Measurements from ENCODE around the gene GPX4.
A peak's percentile ranks its signal among the peaks of the same experiment; 100 is the strongest.
"Not testable (repeated sequence)": the region's sequence is repeated elsewhere in the genome, so short reads cannot be mapped to it uniquely, and the experiment has no call there.

Gene GPX4

DNA sequence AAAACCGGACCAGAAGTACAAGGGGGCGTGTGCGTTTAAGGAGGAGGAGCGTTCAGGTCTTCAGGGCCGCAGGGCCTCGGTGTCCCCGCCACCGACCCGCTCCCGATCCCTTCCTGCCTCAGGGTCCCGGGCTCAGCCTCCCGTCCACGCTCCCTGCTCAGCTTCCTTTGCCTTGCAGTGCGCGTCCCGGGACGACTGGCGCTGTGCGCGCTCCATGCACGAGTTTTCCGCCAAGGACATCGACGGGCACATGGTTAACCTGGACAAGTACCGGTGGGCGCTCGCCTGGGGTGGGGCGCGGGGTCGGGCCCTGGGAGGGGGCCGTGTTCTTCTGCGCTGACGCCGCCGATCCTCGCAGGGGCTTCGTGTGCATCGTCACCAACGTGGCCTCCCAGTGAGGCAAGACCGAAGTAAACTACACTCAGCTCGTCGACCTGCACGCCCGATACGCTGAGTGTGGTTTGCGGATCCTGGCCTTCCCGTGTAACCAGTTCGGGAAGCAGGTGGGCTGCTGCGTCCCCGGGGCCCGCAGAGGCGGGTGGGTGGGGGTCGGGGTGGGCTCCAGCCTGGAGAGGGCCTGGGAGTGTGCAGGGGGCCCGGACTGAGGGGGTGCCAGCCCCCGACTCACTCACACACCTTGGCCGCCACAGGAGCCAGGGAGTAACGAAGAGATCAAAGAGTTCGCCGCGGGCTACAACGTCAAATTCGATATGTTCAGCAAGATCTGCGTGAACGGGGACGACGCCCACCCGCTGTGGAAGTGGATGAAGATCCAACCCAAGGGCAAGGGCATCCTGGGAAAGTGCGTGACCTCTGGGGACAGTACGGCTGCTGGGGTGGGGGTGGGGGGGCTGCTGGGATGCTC is 1.4 kb downstream of the GPX4 start:
- no peak for DNase-seq

DNA sequence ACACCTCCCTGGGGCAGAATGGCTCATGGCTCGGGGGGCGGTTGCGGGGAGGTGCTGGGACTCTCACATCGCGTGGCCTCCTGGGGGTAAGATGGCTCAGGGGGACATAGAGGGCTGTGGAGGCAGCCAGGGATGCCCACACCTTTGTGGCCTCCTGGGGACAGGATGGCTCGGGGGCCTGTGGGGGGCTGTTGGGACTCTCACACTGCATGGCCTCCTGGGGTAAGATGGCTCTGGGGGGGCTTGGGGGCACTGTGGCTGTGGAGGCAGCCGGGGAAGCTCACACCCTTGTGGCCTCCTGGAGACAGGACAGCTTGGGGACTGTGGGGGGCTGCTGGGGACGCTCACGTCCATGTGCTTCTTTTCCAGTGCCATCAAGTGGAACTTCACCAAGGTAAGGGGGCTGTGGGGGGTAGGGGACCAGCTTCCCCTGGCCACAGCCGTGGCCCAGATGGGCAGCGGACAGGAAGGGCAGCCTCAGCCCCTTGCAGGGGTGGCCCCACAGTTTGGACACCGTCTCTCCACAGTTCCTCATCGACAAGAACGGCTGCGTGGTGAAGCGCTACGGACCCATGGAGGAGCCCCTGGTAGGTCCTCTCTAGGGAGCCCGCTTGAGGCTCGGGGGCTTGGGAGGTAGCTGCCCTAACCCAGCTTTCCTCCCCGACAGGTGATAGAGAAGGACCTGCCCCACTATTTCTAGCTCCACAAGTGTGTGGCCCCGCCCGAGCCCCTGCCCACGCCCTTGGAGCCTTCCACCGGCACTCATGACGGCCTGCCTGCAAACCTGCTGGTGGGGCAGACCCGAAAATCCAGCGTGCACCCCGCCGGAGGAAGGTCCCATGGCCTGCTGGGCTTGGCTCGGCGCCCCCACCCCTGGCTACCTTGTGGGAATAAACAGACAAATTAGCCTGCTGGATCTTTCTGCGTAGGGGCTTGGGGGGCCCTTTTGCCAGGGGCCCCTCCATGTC is 2.4 kb downstream of the GPX4 start:
- DNase-seq: no peak

- peak; percentile 77 for DNase-seq
Measured at GRCh38 chr19:1106841-1107660, 3.3 kb downstream of the GPX4 start.

- no peak for DNase-seq
Measured at GRCh38 chr19:1107661-1108261, 4.0 kb downstream of the GPX4 start.

GRCh38 chr19:1108291-1109031 is 4.7 kb downstream of the GPX4 start:
- no peak for DNase-seq

DNA sequence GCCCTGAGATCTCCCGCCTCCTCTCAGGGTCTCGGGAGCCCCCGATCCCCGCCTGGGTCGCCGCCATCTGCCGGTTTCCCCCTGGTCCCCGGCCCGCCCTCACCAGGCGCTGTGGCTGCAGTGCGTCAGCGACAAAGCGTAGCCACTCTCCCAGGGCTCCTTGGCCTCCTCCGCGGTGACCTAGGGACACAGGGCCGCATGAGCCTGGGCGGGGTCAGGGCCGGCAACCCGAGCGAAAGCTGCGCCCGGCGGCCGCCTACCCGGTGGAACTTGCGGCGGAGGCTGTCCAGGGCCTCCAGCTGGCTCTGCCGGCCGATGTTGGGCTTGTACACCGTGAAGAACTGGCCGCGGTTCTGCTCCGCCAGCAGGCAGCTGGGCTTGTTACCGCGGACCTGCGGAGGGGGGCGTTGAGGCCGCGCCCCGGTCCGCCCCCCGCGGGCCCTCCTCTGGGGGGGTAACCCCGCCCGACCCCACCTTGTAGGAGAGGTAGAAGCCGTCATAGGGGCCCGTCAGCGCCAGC is 5.3 kb downstream of the GPX4 start:
- no peak for DNase-seq

GRCh38 chr19:1109697-1110671 is 6.2 kb downstream of the GPX4 start:
- no peak for DNase-seq

GRCh38 chr19:1110809-1111640 is 7.2 kb downstream of the GPX4 start:
- no peak for DNase-seq

DNA sequence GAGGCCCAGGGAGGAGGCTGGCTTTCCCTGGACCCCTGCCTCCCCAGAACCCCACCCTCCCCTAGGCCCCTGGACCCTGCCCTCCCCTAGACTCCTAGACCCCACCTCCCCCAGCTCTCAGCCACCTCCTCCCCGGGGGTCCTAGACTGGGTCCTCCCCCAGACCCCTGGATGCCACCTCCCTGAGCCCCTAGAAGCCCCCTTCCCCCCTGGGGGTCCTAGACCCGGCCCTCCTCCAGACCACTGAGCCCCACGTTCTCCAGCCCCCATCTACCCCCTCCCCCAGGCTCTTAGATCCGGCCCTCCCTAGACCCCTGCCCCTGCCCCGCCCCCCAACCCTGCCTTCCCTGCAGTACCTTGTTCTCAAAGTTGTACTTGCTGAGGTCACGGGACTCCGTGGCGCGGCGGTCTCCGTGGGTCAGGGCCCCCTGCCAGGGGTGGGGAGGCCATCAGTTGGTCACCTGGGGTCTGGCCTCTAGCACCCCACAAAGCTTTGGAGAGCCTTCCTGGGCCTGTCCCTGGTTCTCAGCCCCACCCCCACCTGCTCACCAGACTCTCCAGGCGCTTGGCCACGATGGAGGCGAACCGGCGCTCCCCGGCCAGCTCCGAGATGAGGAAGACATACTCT is 8.0 kb downstream of the GPX4 start:
- DNase-seq: no peak

DNA sequence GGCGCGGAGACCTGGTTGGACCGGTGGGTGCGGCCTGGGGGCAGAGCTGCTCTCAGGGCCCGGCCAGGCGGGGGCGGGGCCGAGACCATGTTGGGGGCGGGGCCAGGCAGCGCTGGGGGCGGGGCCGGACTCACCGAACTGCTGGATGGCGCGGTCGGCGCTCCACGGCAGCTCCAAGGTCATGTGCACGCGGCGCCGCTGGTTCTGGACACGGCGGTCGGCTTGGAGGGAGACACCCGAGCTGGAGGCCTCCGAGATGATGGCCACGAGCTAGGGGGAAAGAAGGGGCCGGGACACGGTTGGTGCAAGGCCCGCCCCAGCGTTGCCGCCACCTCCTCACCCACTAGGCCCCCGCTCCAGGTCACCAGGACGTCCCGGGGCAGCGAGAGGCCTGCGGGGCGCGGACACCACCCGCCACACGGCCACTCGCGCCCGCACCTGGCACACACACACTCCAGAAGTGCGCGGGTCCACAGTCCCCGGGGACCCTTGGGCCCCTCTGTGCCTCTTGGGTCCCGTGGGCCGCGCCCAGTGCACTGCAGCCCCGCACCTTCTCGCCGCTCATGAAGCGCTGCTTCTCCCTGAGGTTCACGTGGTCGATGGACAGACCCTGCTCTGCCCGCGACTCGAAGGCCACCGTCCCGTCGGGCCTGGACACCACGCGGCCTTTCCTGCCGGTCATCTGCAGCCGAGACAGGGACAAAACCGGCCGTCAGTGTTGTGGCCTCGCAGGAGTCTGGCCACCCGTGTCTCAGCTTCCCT is 8.7 kb downstream of the GPX4 start:
- DNase-seq: no peak

GRCh38 chr19:1113030-1113985 is 9.5 kb downstream of the GPX4 start:
- peak; percentile 89 for DNase-seq

DNA sequence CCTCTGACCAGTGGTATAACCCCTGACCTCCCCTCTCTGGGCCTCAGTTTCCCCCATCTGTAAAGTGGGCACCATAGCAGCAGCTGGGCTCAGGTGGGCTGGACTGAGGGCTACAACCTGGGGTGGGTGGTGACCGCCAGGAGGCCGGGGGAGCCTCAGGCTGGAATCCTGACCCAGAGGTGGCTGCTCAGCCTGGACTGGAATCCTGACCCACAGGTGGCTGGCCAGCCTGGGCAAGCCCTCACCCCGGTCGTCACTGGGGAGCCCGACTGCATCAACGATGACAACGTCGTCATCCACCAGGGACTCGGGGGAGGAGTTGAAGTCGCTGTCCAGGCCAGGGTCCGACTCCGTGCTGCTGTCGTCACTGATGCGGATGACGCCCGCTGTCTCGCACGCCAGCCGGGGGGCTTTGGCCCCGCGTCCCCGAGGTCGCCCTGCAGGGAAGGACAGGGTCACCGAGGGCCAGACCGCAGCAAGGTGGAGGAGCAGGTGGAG is 10.2 kb downstream of the GPX4 start:
- no peak for DNase-seq

- DNase-seq: not testable (repeated sequence)
Measured at GRCh38 chr19:1114728-1115127, 10.9 kb downstream of the GPX4 start.

DNA sequence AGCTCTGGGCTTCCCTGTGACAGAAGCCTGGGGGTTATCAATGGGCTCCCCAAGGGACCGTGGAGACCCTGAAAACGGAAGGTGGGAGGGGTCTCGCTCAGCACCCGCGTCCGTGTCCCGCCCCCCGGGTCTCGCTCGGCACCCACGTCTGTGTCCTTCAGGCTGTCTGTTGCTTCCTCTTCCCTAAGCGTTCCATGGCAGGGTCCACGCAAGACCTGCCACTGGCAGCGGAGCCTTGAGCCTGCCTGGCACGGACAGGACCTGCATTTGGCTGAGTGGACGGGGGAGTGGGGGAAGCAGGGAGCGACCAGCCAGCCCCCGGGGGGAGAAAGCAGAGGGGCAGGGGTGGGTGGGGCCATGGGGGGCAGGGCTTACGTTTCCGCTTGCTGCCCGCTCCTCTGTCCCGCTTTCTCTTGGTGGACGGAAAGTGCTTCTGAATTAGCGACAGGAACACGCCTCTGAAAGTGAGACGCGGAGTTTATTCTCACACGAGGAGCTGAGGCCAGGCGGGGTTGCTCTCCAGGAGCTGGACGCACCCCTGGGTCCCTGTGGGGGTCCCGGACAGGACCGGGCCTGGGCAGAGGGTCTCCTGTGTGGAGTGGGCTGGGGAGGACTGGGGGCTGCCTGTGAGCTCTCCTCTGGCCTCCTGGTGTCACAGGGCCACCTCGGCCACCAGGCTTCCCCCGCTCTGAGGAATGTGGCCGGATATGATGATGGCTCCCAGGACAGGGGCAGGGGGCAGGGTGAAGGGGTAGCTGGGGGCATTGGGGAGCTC is 12.0 kb downstream of the GPX4 start:
- no peak for DNase-seq

DNA sequence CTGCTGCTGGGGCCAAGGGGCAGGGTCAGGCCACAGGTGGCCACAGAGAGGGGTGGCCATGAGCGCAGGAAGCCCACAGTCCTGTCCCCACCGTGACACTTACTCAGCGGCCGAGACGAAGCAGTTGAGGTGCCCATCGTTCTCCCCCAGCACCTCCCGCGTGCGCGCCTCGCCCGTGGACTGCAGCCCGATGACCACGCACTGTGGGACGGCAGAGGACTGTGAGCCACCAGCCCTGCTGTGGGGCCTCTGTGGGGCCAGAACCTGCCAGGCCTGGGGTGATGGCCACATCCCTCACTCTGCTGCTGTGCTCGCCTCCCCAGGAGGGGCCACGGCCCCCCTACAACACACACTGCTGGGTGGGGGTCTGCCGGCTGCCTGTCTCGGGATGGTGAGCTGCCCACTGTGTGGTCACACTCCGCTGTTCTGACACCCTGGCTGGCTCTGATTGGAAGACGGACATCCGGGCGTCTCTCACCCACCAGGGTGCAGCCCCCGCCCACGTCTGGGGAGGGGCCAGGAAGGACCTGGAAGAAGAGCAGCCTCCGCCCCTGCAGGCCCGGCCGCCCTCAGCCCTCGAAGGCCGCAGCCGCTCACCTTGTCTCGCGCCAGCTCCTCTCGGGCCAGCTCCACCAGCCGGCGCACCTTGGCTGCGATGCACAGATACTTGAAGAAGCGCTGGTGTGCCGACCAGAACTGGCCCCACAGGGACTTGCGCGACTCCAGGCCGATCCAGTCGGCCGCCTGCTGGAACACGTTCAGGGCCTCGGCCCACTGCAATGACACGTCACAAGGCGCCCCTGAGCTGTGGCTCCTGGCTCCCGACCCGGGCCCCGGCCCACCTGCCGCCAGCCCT is 13.2 kb downstream of the GPX4 start:
- no peak for DNase-seq
